ENCODE results near the gene GNL1.

The GNL1 gene

DNA sequence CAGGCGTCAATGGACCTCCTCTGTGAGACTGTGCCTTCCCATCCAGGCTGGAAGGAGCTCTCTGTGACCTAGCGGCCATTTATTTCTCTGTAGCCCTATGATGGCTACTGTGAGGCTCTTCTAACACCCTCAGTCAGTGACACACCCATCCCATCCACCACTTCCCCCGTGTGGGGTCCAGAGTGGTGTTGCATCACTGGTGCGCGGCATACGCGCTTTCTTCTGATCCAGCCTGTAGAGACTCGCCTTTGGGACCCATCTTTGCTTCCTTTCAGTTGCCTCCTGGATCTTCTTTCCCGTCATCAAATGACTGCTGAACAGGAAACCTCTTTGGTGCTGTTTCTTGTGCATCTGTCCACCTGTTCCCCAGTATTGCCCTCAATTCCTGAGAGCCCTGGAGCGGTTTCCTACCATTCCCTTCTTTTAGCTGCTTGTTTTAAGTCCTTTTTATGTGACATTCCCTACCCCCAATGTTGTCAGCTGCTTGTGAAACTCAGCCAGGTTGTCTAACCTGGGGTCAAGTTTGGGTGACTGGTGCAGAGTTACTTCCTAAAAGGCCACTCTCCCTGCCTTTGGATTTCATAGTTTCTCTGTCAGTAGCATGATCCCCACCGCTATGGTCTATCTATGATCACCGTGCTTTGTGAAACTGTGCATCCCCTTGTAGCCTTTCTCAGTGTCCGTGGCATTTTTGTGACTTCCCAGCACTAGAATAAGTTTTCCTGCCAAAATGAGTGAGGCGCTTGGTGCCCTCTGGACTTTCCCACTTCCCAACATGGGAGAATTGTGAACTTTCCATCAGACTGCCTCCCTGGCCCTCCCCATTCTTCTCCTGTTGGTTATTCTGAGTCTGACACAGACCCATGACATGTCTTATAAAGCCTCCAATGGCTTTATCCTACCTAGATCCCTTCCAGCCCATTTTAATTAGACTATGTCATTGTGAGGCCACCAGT, 6.5 kb upstream of the GNL1 start:
- Histone ChIP-seq H3K9me3 (ENCODE audit: control insufficient read depth, insufficient read depth, low read depth, low read length) (no peaks in the 10 kb centered on the region), H3K36me3 (ENCODE audit: control insufficient read depth in 2 of 2, insufficient read depth in 1 of 2, low read length in 2 of 2) (peaks cover 10 to 36% of the 10 kb centered on the region in 2 experiments; a peak in 2 of 3 replicates), H3K27ac (ENCODE audit: extremely low read depth, low read depth, low read length) (no peak overlapping the region), H3K4me3 (ENCODE audit: low read depth, low read length) (no peak overlapping the region), H3K4me1 (ENCODE audit: control insufficient read depth, insufficient read depth, low read length) (0 out of 2 replicates have a peak, but pooled peaks cover 3% of the 10 kb centered on the region)
- TF ChIP-seq ZNF248 (tag by site-specific recombination; IDR thresholded peaks at IDR 0.05) (no peak), ZBTB7A (tag by site-specific recombination; IDR thresholded peaks at IDR 0.05; ENCODE audit: low read depth) (no peak), ZNF707 (tag by site-specific recombination; IDR thresholded peaks at IDR 0.05) (no peak), ZNF341 (tag by site-specific recombination; IDR thresholded peaks at IDR 0.05; ENCODE audit: low read depth) (no peak), ZSCAN23 (tag by site-specific recombination; IDR thresholded peaks at IDR 0.05) (no peak), ZNF221 (tag by site-specific recombination; IDR thresholded peaks at IDR 0.05; ENCODE audit: borderline replicate concordance) (no peak)
- POLR2A ChIA-PET, result interaction anchor here (0.9 to 2.1 kb wide), 2 partner anchors 8 to 75 kb away, joined by 3 to 8 read pairs; partner anchors contain the start of gene ABCF1
- CTCF ChIA-PET, result interaction anchor here (0.6 to 1.0 kb wide), 3 partner anchors 18 to 466 kb away, joined by 3 to 4 read pairs (median 4); no protein-coding TSS in a partner anchor

DNA sequence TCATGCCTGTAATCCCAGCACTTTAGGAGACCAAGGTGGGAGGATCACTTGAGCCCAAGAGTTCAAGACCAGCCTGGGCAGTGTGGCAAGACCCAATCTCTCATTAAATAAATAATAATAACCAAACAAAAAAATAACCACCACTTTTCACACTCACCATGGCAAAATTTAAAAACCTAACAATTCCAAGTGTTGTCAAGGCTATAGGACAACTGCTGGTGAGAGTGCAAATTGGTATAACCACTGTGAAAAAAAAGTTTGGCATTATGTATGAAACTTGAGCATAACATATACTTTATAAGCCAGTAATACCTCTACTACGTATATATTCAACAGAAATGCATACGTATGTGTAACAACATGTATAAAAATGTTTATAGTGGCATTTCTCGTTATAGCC, 4.6 kb upstream of the GNL1 start:
- Histone ChIP-seq H3K36me3 (ENCODE audit: control insufficient read depth in 2 of 2, insufficient read depth in 1 of 2, low read length in 2 of 2) (peaks cover 10 to 36% of the 10 kb centered on the region in 2 experiments; a peak in 2 of 3 replicates), H3K9me3 (ENCODE audit: control insufficient read depth, insufficient read depth, low read depth, low read length) (no peaks in the 10 kb centered on the region), H3K4me1 (ENCODE audit: control insufficient read depth, insufficient read depth, low read length) (0 out of 2 replicates have a peak, but pooled peaks cover 3% of the 10 kb centered on the region), H3K27ac (ENCODE audit: extremely low read depth, low read depth, low read length) (no peak overlapping the region), H3K4me3 (ENCODE audit: low read depth, low read length) (no peak overlapping the region)
- CTCF ChIA-PET, result no interaction called here
- POLR2A ChIA-PET, result no interaction called here
- TF ChIP-seq ZNF658 (tag by site-specific recombination; IDR thresholded peaks at IDR 0.05), result no peak
- TF ChIP-seq, protein P1, sequence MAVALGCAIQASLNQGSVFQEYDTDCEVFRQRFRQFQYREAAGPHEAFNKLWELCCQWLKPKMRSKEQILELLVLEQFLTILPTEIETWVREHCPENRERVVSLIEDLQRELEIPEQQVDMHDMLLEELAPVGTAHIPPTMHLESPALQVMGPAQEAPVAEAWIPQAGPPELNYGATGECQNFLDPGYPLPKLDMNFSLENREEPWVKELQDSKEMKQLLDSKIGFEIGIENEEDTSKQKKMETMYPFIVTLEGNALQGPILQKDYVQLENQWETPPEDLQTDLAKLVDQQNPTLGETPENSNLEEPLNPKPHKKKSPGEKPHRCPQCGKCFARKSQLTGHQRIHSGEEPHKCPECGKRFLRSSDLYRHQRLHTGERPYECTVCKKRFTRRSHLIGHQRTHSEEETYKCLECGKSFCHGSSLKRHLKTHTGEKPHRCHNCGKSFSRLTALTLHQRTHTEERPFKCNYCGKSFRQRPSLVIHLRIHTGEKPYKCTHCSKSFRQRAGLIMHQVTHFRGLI (tag by site-specific recombination; IDR thresholded peaks at IDR 0.05), result no peak

DNA sequence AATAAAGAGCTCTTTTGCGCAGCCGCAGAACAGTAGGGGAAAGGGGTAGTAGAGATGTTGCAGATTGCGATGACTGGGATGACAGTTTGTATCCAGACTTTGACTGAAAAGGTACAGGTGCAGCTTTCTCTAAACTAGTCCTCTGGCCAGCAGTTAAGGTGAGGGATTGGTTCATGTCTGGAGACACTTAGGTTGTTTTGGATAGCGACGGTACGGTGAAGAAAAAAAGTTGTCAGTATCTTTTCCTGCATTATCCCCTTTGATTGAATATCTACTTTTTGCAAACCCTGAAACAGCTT, 1.3 kb upstream of the GNL1 start:
- Histone ChIP-seq H3K4me1 (ENCODE audit: control insufficient read depth, insufficient read depth, low read length) (0 out of 2 replicates have a peak, but pooled peaks cover 3% of the 10 kb centered on the region), H3K27ac (ENCODE audit: extremely low read depth, low read depth, low read length) (peak overlapping the region; percentile 74; the same call in 1 of the 2 replicates), H3K9me3 (ENCODE audit: control insufficient read depth, insufficient read depth, low read depth, low read length) (no peaks in the 10 kb centered on the region), H3K36me3 (ENCODE audit: control insufficient read depth in 2 of 2, insufficient read depth in 1 of 2, low read length in 2 of 2) (peaks cover 10 to 53% of the 10 kb centered on the region in 2 experiments; a peak in 2 of 3 replicates), H3K4me3 (ENCODE audit: low read depth, low read length) (peak overlapping the region; percentile 86)
- TF ChIP-seq PRDM1 (tag by site-specific recombination; IDR thresholded peaks at IDR 0.05) (no peak), ZNF610 (tag by site-specific recombination; IDR thresholded peaks at IDR 0.05; ENCODE audit: borderline replicate concordance) (no peak), ZNF571 (tag by site-specific recombination; IDR thresholded peaks at IDR 0.05) (no peak), ZNF561 (tag by site-specific recombination; IDR thresholded peaks at IDR 0.05; ENCODE audit: borderline replicate concordance) (no peak), ZNF677 (tag by site-specific recombination; IDR thresholded peaks at IDR 0.05) (no peak), ZNF202 (tag by site-specific recombination; IDR thresholded peaks at IDR 0.05; ENCODE audit: borderline replicate concordance) (no peak)
- TF ChIP-seq, protein P2, sequence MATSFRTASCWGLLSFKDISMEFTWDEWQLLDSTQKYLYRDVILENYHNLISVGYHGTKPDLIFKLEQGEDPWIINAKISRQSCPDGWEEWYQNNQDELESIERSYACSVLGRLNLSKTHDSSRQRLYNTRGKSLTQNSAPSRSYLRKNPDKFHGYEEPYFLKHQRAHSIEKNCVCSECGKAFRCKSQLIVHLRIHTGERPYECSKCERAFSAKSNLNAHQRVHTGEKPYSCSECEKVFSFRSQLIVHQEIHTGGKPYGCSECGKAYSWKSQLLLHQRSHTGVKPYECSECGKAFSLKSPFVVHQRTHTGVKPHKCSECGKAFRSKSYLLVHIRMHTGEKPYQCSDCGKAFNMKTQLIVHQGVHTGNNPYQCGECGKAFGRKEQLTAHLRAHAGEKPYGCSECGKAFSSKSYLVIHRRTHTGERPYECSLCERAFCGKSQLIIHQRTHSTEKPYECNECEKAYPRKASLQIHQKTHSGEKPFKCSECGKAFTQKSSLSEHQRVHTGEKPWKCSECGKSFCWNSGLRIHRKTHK (tag by site-specific recombination; IDR thresholded peaks at IDR 0.05), result no peak
- CTCF ChIA-PET, result interaction anchor here (0.7 to 9.2 kb wide), 6 partner anchors 9 to 74 kb away, joined by 3 to 175 read pairs (median 4); partner anchors contain the start of gene ABCF1
- POLR2A ChIA-PET, result interaction anchor here (0.5 to 4.1 kb wide), 6 partner anchors 9 to 57 kb away, joined by 3 to 41 read pairs (median 8); partner anchors contain the start of gene ABCF1

Measured in HEK293 (cell line).